MM.1S (cell line): ENCODE measurements around the gene IMP3.

Experiments
- EZH2 ChIP-seq: fragments of 300-600 bp; sonication (generic); optimal IDR thresholded peaks from 2 replicates; pipeline ENCODE3; 2017; ENCODE audit warnings: low read depth, mild to moderate bottlenecking, antibody characterized with exemption, low read length, mixed read lengths
- EZH2phosphoT487 ChIP-seq: fragments of 300-600 bp; sonication (generic); IDR thresholded peaks from 2 replicates; pipeline ENCODE4 v1.6.1; 2018; ENCODE audit warnings: antibody characterized with exemption, low read length
- TF ChIP-seq, protein P1 (sequence below): fragments of 300-600 bp; sonication (generic); IDR thresholded peaks from 2 replicates; pipeline ENCODE4 v1.5.1; 2016; ENCODE audit warnings: antibody characterized with exemption, low read length, mixed read lengths

GRCh38 chr15:75644376-75644775 lies 4.4 kb upstream of the IMP3 start:
- TF ChIP-seq, protein P1, sequence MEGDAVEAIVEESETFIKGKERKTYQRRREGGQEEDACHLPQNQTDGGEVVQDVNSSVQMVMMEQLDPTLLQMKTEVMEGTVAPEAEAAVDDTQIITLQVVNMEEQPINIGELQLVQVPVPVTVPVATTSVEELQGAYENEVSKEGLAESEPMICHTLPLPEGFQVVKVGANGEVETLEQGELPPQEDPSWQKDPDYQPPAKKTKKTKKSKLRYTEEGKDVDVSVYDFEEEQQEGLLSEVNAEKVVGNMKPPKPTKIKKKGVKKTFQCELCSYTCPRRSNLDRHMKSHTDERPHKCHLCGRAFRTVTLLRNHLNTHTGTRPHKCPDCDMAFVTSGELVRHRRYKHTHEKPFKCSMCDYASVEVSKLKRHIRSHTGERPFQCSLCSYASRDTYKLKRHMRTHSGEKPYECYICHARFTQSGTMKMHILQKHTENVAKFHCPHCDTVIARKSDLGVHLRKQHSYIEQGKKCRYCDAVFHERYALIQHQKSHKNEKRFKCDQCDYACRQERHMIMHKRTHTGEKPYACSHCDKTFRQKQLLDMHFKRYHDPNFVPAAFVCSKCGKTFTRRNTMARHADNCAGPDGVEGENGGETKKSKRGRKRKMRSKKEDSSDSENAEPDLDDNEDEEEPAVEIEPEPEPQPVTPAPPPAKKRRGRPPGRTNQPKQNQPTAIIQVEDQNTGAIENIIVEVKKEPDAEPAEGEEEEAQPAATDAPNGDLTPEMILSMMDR = no peak
- TF ChIP-seq EZH2 = no peak
- no peak for TF ChIP-seq EZH2phosphoT487
